8988T (cell line): ENCODE measurements around the gene ADAMTS15.

ENCODE experiments used
- DNase-seq: peaks from one replicate; pipeline ENCODE4 v3.0.0; 2011

The ADAMTS15 gene

DNA sequence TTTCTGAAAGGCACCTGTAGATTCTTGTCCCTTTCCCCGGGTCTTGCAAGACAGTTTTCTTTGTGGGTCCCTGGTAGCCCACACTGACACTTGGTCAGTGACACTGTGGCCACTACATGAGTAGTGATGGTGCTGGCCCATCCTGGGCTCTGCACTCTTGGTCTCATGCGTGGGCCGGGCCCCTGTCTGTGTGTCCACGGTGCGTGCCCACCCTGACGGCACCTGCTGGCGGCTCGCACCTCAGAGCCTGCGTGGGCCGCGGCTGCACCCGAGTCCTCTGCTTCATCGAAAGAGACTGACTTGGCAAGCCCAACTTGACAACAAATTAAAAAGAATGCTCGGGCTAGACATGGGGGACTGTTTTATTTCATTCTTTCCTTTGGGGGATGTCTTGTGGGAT is 37.5 kb downstream of the ADAMTS15 start:
- no peak for DNase-seq

DNA sequence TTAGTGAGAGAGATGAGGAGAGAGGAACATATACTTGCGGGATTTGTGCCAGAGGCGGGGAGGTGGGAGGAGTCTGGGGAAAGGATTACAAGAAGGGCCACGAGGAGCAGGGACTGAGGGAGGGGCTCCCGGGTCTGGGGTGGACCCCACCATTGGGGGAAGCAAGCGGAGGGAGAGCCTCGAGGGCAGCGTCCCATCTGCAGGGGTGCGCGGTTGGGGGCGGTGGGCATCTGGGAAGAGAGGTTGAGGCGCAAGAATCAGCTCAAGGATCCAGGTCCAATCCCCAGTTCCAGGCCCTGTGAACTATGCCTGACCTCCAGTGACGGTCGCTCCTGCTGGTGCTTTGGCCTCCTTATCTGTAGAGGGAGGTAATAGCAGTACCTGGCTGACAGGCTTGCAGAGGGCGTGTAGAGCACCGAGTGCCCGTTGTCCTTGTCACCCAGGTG is 38.0 kb downstream of the ADAMTS15 start:
- no peak for DNase-seq

DNA sequence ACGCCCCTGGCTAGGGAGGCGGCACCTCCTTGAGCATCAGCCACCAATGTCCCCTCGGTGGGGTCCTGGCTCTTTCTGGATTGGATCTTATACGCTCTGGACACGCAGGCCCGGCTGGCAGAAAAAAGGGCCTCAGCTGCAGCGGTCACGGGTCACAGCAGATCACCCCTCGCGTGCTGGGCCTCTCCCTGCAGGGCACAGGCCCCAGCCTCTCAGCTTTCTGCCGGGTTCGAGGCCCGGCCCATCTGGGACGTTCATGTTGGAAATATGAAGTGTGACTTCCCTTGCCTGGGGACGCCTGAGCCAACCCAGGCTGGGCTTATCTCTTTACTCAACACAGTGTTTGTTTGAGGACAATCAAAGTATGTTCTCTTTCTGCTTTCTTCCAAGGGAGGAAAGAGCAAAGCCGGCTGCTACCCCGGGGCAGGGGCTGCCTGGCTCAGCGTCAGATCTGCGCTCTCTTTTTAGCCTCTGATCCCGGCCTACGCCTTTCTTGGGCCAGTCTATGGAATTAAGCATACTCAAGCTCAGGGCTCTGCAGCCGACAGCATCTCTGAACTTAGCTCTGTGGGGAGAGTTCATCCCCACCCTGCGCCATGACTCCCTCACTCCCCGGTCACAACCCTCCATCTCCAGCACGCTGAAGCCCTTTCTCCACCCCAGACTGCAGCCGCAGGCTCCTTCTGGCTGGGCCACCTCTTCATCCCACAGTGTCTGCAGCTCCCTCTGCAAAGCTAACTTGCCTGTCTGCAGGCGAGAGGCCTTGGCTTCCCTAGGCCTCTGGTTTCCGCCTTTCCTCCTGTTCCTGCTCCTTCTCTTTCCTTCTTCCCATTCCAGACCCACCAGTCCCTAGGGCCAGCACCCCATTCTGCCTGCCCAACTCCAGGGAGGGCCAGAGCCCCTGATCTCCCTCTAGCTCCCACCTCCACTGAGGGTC is 38.8 kb downstream of the ADAMTS15 start:
- no peak for DNase-seq

DNA sequence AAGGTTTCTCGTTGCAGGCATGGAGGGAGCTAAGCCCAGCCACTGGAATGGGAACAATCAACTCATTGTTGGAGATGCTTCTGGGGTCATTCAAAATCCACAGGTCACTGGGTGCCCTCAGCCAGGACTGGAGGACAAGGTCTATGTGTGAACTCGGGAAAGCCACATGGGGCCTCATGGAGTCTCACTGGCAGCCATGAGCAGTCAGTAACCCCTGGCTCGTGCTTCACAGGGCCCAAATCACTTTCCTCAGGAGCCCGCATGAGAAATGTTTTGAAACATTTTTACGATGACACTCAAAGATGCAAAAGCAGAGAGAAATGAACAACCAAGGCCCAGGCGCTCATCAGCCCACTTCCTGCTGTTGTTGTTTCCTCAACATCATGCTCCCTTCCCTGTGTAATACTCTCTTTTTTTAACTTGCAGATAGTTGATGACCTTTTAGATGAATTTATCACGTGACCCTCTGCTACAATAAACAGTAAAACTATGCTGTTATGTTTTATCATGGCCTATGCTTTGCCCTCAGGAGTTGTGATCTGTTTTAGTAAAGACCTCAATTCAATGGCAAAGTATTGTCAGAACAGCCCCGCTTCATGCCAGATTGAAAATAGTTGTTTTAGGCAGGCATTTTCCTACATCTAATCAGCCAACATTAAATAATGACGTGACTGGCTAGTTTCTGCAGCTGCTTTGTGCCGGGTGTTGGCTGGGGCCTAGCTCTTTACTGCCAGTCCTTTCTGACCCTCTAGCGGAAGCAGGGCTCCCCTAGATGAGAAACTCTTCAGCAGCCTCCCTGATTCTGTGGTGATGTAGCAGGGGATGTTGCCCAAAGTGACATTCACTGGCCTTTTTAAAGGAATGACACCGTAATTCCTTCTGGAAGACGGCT is 39.7 kb downstream of the ADAMTS15 start:
- no peak for DNase-seq

DNA sequence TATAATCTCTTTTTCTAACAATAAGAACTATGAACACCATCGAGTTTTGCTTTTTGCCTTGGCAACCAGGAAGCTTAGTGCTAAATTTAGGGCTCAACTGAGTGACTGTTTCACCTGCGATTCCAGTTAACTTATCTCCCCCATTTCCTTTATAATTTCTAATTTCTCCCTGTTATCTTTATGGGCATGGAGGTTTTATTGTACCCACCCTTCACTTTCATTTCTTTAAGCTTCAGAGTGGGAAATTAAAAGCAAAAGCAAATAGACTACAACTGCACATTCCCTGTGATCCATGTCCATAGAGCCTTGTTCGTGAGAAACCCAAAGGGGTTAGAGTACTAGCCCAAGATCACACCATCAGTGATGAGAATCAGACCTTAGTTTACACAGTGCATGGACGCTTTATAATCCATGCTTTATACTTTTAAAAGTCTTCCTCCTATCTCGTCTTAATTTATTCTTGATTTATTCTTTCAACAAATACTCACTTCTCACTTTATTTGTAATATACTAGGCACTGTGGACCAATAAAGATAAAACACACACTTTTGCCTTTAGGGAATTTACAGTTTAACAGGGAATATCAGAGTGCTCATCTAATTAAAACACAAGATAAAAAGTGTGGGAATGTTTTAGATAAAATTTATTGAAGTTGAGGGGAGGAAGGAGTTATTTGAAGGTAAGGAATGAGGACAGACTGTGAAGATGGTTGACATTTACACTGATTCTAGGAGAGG is 40.6 kb downstream of the ADAMTS15 start:
- no peak for DNase-seq

DNA sequence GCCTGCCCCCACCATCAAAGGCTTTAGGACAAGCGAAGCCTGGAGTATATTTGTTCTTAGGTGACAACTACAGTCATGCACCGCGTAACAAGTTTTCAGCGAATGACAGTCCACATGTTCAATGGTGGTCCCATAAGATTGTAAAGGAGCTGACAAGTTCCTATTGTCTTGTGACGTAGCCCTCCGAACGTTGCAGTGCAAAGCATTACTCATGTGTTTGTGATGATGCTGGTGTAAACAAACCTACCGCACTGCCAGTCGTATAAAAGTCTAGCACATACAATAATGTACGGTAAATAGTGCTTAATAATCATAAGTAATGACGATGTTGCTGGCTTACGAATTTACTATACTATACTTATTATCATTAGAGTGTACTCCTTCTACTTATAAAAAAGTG is 41.3 kb downstream of the ADAMTS15 start:
- DNase-seq: no peak

DNA sequence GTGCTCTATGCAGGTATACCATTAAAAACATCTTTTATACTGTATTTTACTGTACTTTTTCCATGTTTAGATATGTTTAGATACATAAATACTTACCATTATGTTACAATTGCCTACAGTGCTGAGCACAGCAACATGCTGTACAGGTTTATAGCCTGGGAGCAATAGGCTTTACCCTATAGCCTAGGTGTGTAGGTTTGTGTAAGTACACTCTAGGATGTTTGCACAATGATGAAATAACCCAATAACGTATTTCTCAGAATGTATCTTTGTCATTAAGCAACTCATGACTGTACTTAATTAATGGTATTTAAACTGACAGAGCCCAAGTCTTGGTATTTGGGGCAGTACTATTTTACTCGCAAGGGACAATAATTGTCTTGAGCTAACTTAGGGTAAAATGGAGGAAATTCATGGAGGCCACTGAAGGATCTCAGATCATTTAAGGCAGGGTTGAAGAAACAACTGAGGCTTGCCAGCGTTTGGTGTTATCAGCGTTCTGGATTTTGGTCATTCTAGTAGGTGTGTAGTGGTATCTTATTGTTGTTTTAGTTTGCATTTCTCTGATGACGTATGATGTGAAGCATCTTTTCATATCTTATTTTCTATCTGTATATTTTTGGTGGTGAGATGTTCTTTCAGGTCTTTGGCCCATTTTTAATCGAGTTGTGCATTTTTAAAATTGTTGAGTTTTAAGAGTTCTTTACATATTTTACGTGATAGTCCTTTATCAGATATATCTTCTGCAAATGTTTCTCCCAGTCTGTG is 42.4 kb downstream of the ADAMTS15 start:
- no peak for DNase-seq

DNA sequence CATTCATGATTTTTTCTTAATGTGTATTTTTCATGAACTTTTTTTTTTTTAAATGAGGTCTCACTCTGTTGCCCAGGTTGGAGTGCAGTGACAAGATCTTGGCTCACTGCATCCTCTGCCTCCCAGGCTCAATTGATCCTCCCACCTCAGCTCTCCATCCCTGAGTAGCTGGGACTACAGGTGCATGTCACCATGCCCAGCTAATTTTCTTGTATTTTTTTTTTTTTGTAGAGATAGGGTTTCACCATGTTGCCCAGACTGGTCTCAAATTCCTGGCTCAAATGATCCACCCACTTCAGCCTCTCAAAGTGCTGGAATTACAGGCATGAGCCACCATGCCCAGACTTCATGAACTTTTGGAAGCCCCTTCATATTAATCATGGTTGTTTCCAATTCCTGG is 49.7 kb downstream of the ADAMTS15 start:
- DNase-seq: no peak

DNA sequence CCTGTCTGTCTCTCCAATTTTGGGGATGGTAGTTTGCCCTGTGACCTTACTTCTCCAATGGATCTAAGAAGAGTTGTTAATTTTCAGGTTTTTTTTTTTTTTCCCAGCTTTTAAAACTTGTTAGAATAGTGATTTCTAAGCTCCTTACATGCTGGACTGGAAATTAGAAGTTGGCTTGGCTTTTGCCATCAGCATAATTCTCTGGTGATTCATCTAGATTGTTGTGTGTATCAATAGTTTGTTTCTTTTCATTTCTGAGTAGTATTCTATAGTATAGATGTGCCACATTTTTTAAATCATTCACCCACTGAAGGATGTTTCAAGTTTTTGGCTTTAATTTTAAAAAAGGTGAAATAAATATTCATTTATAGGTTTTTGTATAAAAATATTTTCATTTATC is 51.4 kb downstream of the ADAMTS15 start:
- DNase-seq: no peak

DNA sequence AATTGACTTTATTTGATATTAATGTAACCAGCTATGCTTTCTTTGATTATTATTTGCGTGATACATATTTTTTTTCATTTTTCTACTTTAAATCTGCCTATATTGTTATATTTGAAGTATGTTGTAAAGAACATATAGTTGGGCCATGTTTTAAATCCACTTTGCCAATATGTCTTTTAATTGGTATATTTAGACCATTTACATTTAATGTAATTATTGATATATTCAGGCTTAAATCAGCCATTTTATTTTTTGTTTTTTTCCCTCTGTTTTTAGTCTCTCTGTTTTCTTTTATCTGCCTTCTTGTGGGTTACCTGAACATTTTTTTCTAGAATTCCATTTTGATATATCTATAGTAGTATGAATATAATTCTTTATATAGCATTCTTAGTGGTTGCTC is 55.9 kb downstream of the ADAMTS15 start:
- no peak for DNase-seq

DNA sequence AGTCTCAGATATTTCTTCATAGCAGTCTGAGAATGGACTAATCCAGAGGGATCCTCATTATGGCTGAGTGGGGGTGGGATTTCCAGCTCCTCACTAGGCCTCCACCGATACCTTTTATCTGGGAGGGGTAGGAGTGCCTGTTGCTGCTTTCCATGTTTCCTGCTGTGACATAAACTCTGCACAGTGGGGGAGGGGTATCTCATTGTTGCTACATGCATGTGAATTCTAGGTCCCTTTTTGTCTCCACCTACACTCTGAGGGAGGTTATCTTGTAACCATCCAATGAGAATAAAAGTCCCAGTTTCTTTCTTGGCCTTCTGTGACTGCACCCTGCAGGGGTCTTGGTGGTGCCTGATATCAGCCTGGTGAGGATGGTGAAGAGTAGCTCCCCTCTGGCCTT is 60.5 kb downstream of the ADAMTS15 start:
- no peak for DNase-seq

DNA sequence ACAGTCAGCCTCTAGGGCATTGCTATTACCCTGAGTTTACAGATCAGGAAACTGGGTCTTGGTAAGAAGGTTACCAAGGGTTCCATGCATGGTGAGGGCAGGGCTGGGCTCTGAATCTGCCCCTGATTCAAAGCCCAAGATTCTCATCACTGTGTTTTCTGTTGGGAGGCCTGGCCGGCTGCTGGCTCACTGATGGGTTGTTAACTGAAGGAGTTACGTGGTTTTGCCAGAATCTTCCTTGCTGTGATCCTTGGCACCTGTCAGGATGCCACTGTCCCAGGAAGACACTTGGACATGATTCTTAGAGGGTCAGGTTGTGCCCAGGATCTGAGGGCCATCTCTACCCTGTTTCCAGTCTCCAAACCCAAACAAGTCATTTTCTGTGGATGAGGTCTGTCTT is 61.5 kb downstream of the ADAMTS15 start:
- no peak for DNase-seq

DNA sequence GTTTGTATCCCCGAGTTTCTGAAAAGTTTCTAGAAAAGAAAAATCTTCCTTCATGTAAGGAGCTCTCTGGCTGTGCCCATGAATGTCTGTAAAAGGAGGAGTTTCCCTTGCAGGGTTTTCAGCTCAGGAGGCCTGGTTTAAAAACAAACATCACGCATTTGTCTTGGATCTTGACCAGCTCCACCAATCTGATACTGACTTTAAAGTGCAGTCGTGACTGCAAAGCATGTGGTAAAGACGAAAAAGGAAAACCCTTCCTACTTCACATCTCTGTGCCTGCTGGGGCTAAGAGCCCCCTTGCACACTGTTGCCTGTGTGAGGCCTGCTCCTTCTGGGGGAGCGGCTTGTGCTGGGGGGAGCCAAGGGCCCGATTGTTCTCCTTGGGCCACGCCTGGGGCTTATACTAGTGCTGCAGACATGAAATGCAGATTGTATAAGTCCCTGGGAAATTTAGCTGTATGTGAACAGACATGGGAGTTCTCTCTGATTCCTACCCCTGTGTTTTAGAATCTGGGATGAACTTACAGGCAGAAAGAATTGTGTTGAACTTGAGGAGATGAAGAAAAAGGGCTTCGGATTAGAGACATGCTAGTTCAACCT is 62.1 kb downstream of the ADAMTS15 start:
- DNase-seq: no peak

DNA sequence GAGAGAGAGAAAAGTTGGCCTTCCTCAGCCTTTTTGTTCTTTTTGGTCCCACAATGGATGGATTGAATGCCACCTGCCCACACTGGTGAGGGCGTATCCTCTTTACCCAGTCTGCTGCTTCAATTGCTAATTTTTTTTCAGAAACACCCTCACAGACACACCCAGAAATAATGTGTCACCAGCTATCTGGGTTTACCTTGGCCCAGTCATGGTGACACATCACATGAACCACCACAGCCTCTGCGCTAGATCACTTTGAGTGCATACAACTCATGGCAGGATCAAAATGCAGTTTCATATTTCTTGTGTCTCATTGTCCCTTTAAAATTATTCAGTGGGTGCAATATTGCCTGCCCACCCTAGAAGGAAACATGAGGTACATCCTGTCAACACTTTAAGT is 63.3 kb downstream of the ADAMTS15 start:
- no peak for DNase-seq

DNA sequence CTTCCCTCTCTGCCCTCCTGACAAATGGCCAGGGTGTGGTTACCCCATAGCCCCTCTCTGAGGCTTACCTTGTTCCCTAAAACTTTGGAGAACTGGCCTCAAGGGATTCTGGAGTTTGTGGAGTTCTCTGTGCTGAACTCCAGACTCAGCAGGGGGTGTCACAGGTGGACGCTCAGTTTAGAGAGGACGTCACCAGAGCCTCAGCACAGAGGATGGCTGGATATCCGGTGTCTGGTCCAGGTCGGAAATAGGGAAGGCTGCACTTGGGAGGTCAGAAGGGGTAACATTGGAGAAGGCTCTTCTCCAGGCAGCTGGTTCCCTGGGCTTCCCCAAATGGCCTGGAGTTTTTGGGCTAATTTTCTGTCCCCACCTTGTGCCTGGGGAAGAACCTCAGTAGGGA is 64.2 kb downstream of the ADAMTS15 start:
- no peak for DNase-seq

DNA sequence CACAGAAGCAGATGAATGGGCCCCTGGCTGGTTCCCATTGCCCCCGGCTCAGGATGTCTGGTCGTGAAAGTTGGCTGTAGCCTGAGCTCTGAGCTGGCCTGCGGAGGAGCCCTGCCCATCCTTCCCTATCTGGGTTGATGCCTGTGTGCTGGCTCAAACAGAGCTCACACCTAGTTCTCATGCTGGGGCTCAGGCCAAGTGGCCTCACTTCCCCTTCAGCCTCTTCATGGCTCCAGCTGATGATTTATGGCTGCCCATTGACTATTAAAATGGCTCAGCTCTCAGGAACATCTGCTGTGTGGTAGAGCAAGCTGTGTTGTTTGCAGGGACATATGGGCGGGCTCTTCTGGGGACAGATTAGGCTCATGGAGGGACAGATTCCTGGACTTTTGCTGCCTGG is 64.7 kb downstream of the ADAMTS15 start:
- DNase-seq: no peak

DNA sequence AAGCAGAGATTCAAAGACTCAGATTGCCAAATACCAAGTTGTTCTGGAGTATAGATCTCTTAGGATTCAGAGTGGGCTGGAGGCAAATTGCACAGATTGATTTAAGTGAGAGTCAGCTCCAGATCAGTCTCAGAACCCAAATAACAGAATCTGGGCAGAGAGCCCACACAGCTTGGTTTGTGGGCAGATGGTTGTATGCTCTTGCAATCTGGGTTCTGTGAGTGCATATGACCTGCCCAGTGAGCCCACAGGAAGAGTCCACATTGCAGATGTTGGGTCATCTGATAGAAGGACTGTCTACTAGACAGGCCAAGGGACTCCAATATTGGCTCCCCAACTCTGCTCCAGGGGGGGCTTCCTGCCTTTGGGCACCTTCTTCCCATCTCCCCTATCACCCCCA is 65.9 kb downstream of the ADAMTS15 start:
- DNase-seq: no peak

DNA sequence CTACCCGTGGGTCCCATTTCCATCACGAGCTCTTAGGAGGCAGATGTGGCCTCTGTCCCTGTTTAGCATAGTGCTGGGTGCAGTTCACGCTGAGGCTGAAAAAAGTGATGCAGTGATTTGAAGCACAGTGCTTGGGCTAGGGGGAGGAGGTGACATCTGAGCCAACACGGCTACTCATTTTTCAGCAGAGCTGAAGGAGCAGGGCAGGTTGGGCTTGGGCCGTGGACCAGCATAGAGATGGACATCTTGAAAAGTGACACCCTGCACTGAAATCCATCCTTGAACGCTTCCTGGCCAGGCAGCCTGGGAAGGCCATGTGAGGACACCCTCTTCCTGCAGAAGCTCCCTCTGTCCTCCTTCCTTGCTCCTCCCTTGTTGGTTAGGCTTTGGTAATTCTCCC is 66.4 kb downstream of the ADAMTS15 start:
- no peak for DNase-seq

DNA sequence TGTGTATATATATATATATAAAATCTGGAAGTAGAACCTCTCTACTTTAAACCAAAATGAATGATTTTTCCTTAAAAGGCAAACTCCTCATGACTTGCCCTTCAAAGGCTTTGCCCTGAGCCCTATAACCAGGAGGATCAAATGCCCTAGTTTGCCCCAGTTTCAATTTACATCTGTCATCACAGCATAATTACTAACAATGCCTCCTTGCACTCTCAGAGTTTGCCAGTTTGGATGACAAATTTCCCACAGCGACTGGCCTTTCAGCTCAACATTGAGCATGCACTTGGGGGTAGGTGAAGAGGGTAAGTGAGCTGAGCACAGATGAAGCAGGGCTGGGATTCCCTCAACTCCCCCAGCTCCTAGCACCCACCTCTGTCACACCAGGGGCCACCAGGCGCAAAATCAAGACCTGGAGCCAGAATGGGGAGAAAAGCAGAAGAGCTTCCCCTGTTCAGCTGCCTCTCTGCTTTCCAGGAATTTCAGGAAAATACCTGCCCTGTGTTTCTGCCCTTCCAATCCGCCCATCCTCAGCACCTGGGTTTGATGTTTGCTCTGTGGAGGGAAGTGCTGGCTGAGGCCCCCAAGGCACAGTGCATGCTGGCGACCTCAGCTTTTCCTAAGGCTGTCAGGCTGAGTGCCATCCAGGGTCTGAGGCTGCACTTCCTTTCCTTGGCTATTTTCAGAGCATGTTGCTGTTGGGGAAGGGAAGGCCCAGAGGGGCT is 67.5 kb downstream of the ADAMTS15 start:
- no peak for DNase-seq

DNA sequence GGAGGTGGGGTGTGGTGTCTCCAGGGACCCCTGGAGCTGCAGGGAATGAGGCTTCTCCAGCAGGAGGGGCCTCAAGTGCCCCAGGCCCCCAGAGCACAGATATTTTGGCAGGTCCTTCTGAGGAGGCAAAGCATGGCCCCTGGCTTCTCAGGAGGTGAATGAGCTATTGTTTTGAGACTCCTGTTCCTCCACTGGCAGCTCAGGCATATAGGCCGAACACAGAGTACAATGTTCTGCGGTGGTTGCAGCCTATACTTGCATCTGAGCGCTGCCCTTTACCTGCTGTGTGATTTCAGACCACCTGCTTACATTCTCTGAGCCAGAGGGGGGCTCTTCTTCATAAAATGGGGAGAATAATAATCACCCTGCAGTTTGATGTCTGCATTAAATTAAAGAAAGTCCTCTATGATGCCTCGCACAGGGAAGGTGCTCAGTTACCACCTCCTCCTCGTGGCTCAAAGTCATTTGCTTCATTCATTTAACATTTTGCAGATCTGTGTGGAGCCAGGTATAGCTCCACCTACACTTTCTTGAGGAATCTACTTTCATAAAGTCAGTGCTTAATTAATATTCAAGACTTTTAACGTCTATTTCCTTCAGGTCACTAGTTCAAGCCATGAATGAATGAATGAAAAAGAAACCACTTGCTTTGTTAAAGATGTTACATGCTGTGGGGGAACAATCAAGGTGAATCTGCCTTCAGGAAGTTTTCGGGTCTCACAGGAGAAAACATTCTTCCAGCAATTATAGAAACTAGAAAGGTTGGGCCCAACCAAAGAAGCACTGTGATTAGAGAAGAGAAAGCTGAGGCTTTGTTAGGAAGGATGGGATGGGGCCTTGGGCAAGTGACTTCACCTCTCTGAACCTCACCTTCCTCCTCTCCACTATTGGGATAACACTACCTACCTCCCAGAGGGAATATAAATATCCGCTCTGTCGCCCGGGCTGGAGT is 68.4 kb downstream of the ADAMTS15 start:
- no peak for DNase-seq
